ENCODE data around the gene KIF12. TPM values are rescaled to one million over a fixed set of nuclear protein-coding genes. Genes with fewer than 3 reads are reported as not detected.

KIF12 gene
- not detected in 2 replicates for total RNA-seq (2021)
- not detected for Bru-seq, nascent RNA
- BruChase-seq, experiment 1, labeled RNA remaining after a 2-hour chase, result not detected
- not detected for BruChase-seq, experiment 2, labeled RNA remaining after a 6-hour chase
- long read RNA-seq, result 0 reads

GRCh38 chr9:114098936-114099668 is at the start of gene KIF12:
TSS of gene KIF12 (minus strand) at chr9:114099292. CDS start at chr9:114099276, 16 bp downstream.
- peaks cover 4% of the 10 kb centered on the region for H3K9me3 ChIP-seq (ENCODE audit: insufficient read depth, low read depth)
- BruUV-seq (replicated peaks), result no TSS peak
- no peaks in the 10 kb centered on the region for H3K4me1 ChIP-seq (replicated peaks; ENCODE audit: insufficient read depth)
- POLR2A ChIA-PET (ENCODE audit: unreplicated experiment), result interaction anchor here (0.6 kb wide), 1 partner anchor 437 kb away, joined by 26 read pairs; no protein-coding TSS in a partner anchor
- DNase-seq, result no peak
- intact Hi-C loops (cut with micrococcal nuclease; ENCODE audit: unreplicated experiment), result no loop called here
- H3K27me3 ChIP-seq (ENCODE audit: insufficient read depth, low read depth), result 0 out of 2 replicates have a peak, but pooled peaks cover under 1% of the 10 kb centered on the region
- no peak within 1 kb of the TSS for H3K27ac ChIP-seq
- H3K36me3 ChIP-seq (ENCODE audit: low read depth), result no peaks in the 10 kb centered on the region
- H3K4me3 ChIP-seq, result no peak within 1 kb of the TSS
- H2AFZ ChIP-seq, result no peak within 1 kb of the TSS
- CTCF ChIA-PET, result no interaction called here
- H3K79me2 ChIP-seq (ENCODE audit: low read depth), result no peaks in the 10 kb centered on the region
- no peak for TF ChIP-seq EZH2 (IDR thresholded peaks at IDR 0.05; ENCODE audit: low read depth)
- no peaks in the 10 kb centered on the region for H3K9me2 ChIP-seq (ENCODE audit: insufficient read depth)
- H3K4me2 ChIP-seq, result no peak within 1 kb of the TSS
- no peaks in the 10 kb centered on the region for H4K20me1 ChIP-seq (ENCODE audit: insufficient read depth)
- no peaks in the 10 kb centered on the region for H3F3A ChIP-seq (ENCODE audit: insufficient read depth, low read depth)

- no TSS peak for BruUV-seq (replicated peaks)
Measured at GRCh38 chr9:114146735-114147134, 47.6 kb upstream of the KIF12 start.

GRCh38 chr9:114143234-114143633 is 44.1 kb upstream of the KIF12 start:
- DNase-seq, result no peak
- no peaks in the 10 kb centered on the region for H4K20me1 ChIP-seq (ENCODE audit: insufficient read depth)
- no peaks in the 10 kb centered on the region for H3K79me2 ChIP-seq (ENCODE audit: low read depth)
- no peak for TF ChIP-seq EZH2 (IDR thresholded peaks at IDR 0.05; ENCODE audit: low read depth)
- TF ChIP-seq CTCF (conservative IDR thresholded peaks at IDR 0.05), result no peak
- POLR2A ChIA-PET (ENCODE audit: unreplicated experiment), result interaction anchor here (0.7 kb wide), 1 partner anchor 87 kb away, joined by 5 read pairs; no protein-coding TSS in a partner anchor
- intact Hi-C loops (cut with micrococcal nuclease; ENCODE audit: unreplicated experiment), result no loop called here
- H2AFZ ChIP-seq, result no peak overlapping the region
- H3K27me3 ChIP-seq (ENCODE audit: insufficient read depth, low read depth), result peaks cover 96% of the 10 kb centered on the region
- H3K4me2 ChIP-seq, result no peak overlapping the region
- BruUV-seq (replicated peaks), result no TSS peak
- H3K9me2 ChIP-seq (ENCODE audit: insufficient read depth), result no peaks in the 10 kb centered on the region
- H3F3A ChIP-seq (ENCODE audit: insufficient read depth, low read depth), result no peaks in the 10 kb centered on the region
- H3K27ac ChIP-seq, result no peak overlapping the region
- H3K4me1 ChIP-seq (replicated peaks; ENCODE audit: insufficient read depth), result no peaks in the 10 kb centered on the region
- H3K36me3 ChIP-seq (ENCODE audit: low read depth), result no peaks in the 10 kb centered on the region
- CTCF ChIA-PET, result no interaction called here
- no peaks in the 10 kb centered on the region for H3K9me3 ChIP-seq (ENCODE audit: insufficient read depth, low read depth)
- no peak overlapping the region for H3K4me3 ChIP-seq

More at GRCh38 chr9:114146735-114147134, 47.6 kb upstream of the KIF12 start:
- Histone ChIP-seq H3F3A (ENCODE audit: insufficient read depth, low read depth) (no peaks in the 10 kb centered on the region), H3K27ac (no peak overlapping the region), H4K20me1 (ENCODE audit: insufficient read depth) (no peaks in the 10 kb centered on the region), H2AFZ (no peak overlapping the region), H3K4me3 (no peak overlapping the region), H3K9me3 (ENCODE audit: insufficient read depth, low read depth) (no peaks in the 10 kb centered on the region), H3K36me3 (ENCODE audit: low read depth) (no peaks in the 10 kb centered on the region), H3K9me2 (ENCODE audit: insufficient read depth) (no peaks in the 10 kb centered on the region), H3K4me2 (no peak overlapping the region), H3K79me2 (ENCODE audit: low read depth) (no peaks in the 10 kb centered on the region), H3K4me1 (replicated peaks; ENCODE audit: insufficient read depth) (no peaks in the 10 kb centered on the region), H3K27me3 (ENCODE audit: insufficient read depth, low read depth) (peaks cover 70% of the 10 kb centered on the region)
- ChIA-PET CTCF (no interaction called here), POLR2A (ENCODE audit: unreplicated experiment) (interaction anchor here (0.8 kb wide), 1 partner anchor 405 kb away, joined by 3 read pairs; no protein-coding TSS in a partner anchor)
- no peak for DNase-seq
- TF ChIP-seq CTCF (conservative IDR thresholded peaks at IDR 0.05) (no peak), EZH2 (IDR thresholded peaks at IDR 0.05; ENCODE audit: low read depth) (no peak)
- intact Hi-C loops (cut with micrococcal nuclease; ENCODE audit: unreplicated experiment), result no loop called here

All from PC-9 (cell line).